Measurements from ENCODE around the gene PRPF39.

- TF ChIP-seq EP300 (IDR thresholded peaks at IDR 0.05; ENCODE audit: borderline replicate concordance) (no peak), CEBPB (IDR thresholded peaks at IDR 0.05) (no peak), CREB1 (IDR thresholded peaks at IDR 0.05; ENCODE audit: low read depth) (no peak), TAF1 (IDR thresholded peaks at IDR 0.05; ENCODE audit: low read depth) (no peak), FOXM1 (IDR thresholded peaks at IDR 0.05; ENCODE audit: borderline replicate concordance, low read depth) (no peak), TEAD4 (IDR thresholded peaks at IDR 0.05) (no peak), REST (IDR thresholded peaks at IDR 0.05; ENCODE audit: low read depth) (no peak), MAX (IDR thresholded peaks at IDR 0.05) (no peak), EGR1 (IDR thresholded peaks at IDR 0.05) (no peak), YY1 (IDR thresholded peaks at IDR 0.05; ENCODE audit: low read depth) (no peak), RAD21 (IDR thresholded peaks at IDR 0.05; ENCODE audit: low read depth) (no peak), TCF12 (IDR thresholded peaks at IDR 0.05; ENCODE audit: low read depth) (no peak), NFIC (IDR thresholded peaks at IDR 0.05) (no peak), ZBTB7A (IDR thresholded peaks at IDR 0.05; ENCODE audit: low read depth) (no peak)
These were observed 30.4 kb downstream of the PRPF39 start for GRCh38 chr14:45114327-45114726.
